ENCODE results near the gene HTRA1.
A peak's percentile ranks its signal among the peaks of the same experiment; 100 is the strongest.

Gene HTRA1

DNA sequence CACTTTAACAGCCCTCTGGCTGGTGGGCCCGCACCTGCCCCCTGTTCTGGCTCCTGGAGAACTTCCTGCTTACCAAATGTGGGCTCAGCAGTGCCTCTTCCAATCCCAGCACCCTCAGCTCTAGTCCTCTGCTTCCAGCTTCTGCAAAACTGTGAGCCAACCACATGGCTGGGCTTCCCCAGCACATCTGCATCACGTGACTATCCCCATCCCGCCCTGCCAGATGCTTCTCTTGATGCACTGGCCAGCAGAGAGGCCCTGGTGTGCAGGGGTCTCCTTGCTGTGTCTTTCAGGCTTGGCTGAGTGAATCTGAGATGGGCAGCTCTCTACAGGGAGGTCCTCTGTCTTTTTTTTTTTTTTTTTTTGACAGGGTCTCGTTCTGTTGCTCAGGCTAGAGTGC lies 55.4 kb downstream of the HTRA1 start:
- DNase-seq (ENCODE audit: low spot score), result no peak
- TF ChIP-seq, protein P1, sequence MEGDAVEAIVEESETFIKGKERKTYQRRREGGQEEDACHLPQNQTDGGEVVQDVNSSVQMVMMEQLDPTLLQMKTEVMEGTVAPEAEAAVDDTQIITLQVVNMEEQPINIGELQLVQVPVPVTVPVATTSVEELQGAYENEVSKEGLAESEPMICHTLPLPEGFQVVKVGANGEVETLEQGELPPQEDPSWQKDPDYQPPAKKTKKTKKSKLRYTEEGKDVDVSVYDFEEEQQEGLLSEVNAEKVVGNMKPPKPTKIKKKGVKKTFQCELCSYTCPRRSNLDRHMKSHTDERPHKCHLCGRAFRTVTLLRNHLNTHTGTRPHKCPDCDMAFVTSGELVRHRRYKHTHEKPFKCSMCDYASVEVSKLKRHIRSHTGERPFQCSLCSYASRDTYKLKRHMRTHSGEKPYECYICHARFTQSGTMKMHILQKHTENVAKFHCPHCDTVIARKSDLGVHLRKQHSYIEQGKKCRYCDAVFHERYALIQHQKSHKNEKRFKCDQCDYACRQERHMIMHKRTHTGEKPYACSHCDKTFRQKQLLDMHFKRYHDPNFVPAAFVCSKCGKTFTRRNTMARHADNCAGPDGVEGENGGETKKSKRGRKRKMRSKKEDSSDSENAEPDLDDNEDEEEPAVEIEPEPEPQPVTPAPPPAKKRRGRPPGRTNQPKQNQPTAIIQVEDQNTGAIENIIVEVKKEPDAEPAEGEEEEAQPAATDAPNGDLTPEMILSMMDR (conservative IDR thresholded peaks at IDR 0.05; ENCODE audit: low read depth), result no peak
- ChIA-PET POLR2A (ENCODE audit: low non-redundant PET) (no interaction called here), CTCF (interaction anchor here (0.7 to 2.0 kb wide), 2 partner anchors 10 to 49 kb away, joined by 3 to 6 read pairs; no protein-coding TSS in a partner anchor)
- peak overlapping the region; percentile 53 for H3K27ac ChIP-seq

GRCh38 chr10:122519144-122519543 lies 57.8 kb downstream of the HTRA1 start:
- POLR2A ChIA-PET (ENCODE audit: low non-redundant PET), result no interaction called here
- TF ChIP-seq, protein P1 (conservative IDR thresholded peaks at IDR 0.05; ENCODE audit: low read depth), result no peak
- peak overlapping the region; percentile 53 for H3K27ac ChIP-seq
- CTCF ChIA-PET, result interaction anchor here (0.6 kb wide), 1 partner anchor 27 kb away, joined by 3 read pairs; no protein-coding TSS in a partner anchor
- no peak for DNase-seq (ENCODE audit: low spot score)

DNA sequence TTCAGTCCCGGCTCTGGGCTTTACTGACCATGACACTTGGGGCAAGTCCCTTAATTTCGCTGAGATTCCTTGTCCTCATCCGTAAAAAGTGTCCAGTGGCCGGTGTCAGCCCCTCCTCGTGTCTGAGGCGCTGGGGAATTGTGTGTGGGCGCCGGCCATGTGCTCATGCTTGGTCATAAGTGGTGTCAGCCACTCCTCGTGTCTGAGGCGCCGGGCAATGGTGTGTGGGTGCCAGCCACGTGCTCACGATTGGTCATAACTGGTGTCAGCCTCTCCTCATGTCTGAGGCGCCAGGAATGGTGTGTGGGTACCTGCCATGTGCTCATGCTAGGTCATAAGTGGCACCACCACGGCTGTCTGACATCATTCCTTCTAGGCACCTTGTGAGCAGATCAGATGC lies 58.5 kb downstream of the HTRA1 start:
- H3K27ac ChIP-seq, result peak overlapping the region; percentile 53
- ChIA-PET CTCF (no interaction called here), POLR2A (ENCODE audit: low non-redundant PET) (no interaction called here)
- no peak for DNase-seq (ENCODE audit: low spot score)
- TF ChIP-seq, protein P1 (conservative IDR thresholded peaks at IDR 0.05; ENCODE audit: low read depth), result no peak

- CTCF ChIA-PET, result no interaction called here
- POLR2A ChIA-PET (ENCODE audit: low non-redundant PET), result interaction anchor here (0.7 kb wide), 1 partner anchor 30 kb away, joined by 4 read pairs; no protein-coding TSS in a partner anchor
- TF ChIP-seq, protein P1 (conservative IDR thresholded peaks at IDR 0.05; ENCODE audit: low read depth), result no peak
- DNase-seq (ENCODE audit: low spot score), result no peak
- peak overlapping the region; percentile 27 for H3K27ac ChIP-seq
These were observed 59.7 kb downstream of the HTRA1 start for GRCh38 chr10:122521011-122521410.

DNA sequence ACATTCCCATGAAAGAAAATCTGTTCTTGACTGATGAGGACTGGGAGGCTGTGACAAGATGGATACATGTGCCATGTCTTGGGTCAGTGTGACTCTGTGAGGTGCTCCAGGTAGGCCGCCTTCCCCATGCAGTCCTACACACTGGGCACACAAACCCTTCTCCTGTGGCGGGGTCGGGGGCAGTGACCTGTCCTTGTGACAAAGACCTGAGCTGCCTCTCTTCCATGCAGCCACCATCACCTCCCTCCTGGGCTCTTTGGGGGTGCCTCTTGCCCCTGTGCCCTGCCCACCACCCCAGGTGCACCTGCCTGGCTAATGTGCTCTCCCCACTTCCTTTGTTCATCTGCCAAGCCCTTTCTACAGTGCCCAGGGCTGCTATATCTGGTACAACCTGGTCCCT lies 63.5 kb downstream of the HTRA1 start:
- H3K27ac ChIP-seq, result no peak overlapping the region
- TF ChIP-seq, protein P1 (conservative IDR thresholded peaks at IDR 0.05; ENCODE audit: low read depth), result no peak
- POLR2A ChIA-PET (ENCODE audit: low non-redundant PET), result no interaction called here
- DNase-seq (ENCODE audit: low spot score), result no peak
- CTCF ChIA-PET, result no interaction called here

- ChIA-PET POLR2A (ENCODE audit: low non-redundant PET) (no interaction called here), CTCF (interaction anchor here (0.6 to 1.1 kb wide), 2 partner anchors 15 to 38 kb away, joined by 3 to 4 read pairs; no protein-coding TSS in a partner anchor)
- H3K27ac ChIP-seq, result no peak overlapping the region
- DNase-seq (ENCODE audit: low spot score), result no peak
- TF ChIP-seq, protein P1 (conservative IDR thresholded peaks at IDR 0.05; ENCODE audit: low read depth), result no peak
These were observed 64.4 kb downstream of the HTRA1 start for GRCh38 chr10:122525788-122526187.

All from RWPE1 (cell line).